GM21367 (cell line): ENCODE data around the gene HEXD.
"Not testable (repeated sequence)": the region's sequence is repeated elsewhere in the genome, so short reads cannot be mapped to it uniquely, and the experiment has no call there.

Source experiments
- ATAC-seq: cut with Tn5 transposase; IDR thresholded peaks from one replicate; pipeline ENCODE4 v1.9.1; 2021; ENCODE audit not compliant: unreplicated experiment

HEXD gene

DNA sequence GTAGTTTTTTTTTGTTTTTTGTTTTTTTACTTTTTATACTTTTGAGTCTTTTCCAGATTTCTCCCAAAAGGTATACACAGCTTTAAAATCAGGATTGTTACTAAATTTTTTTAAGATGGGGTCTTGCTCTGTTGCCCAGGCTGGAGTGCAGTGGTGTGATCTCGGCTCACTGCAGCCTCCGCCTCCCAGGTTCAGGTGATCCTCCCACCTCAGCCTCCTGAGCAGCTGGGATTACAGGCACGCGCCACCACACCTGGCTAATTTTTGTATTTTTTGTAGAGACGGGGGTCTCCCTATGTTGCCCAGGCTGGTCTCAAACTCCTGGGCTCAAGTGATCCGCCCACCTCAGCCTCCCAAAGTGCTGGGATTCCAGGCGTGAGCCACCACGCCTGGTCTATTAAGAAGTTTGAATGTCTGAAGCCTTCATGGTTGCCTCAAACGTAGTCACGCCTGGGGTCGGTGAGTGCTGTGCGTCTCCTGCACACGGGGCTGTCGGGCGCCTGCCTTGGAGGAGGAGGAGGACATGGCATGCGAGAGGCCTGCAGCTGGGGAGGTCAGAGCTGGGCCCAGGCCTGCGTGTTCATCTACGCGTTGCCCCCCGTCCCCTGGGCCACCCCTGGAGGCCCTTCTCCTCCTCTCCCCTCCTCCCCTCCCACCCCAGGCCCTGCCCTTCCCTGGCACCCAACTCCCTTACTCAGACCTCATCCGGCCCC, 35.8 kb upstream of the HEXD start:
- not testable (repeated sequence) for ATAC-seq

DNA sequence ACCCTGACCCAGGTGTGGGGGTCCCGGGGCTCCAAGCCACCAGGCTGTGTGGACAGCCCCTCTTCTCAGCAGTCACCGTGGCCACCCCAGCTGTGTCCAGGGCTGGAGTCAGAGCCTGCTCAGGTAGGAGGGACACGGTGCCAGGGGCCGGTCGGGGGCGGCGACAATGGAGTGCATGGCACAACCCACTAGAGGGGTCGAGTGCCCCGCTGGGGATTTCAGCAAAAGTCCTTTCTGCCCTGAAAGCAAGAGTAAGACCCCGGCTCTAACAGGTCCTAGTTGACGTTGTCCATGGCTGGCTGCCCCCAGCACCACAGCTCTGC, 35.3 kb upstream of the HEXD start:
- no peak for ATAC-seq

DNA sequence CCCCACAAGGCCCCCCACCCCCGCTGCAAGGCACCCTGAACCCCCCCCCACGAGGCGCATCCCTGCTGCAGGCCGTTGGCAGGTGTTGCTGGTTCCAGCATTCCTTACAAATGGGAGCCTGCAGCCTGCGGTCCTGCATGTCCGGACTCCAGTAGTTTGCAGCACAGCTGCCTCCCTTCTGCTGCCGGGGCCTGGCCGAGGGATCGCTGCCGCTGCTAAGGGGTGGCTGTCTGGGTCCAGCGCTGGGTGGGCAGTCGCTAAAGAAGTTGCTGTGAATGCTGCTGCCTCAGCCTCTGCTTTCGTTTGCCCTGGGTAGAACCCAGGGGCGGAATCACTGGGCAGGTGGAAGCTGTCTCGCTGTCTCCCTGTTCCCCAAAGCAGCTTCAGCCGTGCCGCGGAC, 34.7 kb upstream of the HEXD start:
- ATAC-seq, result no peak

DNA sequence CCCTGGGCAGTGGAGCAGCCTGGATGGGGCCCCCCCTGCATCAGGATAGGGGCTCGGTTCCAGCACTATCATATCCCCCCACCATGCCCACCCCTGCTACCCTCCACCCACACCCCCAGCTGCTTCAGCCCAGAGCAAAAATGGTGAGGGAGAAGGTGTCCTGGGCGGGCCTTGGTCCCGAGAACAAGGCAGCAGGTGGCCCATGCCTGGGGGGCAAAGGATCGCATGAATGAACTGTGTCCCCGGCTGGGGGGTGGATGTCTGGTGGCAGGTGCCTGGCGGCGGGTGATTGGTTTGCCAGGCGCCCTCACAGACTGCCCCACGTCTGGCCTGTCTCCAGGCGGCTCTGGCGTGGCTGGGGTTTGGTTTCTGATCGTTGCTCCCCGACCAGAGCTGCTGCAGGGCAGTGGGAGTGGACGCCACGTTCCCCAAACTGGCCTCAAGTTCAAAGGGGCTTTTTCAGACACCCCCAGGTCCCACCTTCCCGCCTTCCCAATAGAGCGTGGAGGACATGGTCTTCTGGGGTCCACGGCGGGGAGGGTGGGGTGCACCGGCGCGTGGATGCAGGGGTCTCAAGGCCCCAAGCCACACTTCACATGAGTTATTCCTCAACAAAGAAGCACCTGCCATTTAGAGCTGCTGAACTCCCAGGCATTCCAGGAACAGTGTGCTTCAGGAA, 34.0 kb upstream of the HEXD start:
- ATAC-seq, result no peak

DNA sequence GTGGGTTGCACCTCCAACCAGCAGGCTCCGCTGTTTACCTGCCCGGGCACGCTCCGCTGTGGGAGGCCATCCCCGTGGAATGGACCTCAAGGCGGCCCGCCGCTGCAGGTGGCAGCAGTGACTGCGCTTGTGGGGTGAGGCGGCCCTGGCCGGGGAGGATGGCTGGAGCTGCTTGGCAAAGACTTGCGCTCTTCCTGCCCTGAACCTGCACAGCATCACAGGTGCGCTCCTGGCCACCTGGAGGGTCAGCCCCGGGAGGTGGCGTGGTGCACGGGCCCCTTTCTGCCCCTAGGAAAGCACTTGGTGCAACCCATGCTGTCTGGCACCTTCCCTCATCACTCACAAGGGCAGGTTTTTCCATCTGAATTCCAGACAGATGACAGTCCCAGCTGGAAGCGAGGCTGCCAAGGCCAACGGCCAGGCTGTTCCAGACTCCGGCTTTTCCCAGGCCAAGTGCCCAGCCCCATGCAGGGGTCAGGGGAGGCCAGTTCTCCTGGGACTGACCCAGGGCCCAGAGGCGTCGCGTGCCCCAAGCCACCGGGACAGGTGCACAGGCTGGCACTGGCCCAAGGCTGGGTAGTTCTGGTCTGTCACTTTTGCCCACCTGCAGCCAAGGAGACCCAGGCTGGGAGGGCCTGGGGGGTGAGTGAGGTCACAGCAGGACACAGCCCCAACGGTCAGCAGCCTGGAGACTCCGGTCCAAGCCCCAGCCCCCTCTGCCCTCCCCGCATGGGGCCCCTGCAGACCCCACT, 33.2 kb upstream of the HEXD start:
- no peak for ATAC-seq

DNA sequence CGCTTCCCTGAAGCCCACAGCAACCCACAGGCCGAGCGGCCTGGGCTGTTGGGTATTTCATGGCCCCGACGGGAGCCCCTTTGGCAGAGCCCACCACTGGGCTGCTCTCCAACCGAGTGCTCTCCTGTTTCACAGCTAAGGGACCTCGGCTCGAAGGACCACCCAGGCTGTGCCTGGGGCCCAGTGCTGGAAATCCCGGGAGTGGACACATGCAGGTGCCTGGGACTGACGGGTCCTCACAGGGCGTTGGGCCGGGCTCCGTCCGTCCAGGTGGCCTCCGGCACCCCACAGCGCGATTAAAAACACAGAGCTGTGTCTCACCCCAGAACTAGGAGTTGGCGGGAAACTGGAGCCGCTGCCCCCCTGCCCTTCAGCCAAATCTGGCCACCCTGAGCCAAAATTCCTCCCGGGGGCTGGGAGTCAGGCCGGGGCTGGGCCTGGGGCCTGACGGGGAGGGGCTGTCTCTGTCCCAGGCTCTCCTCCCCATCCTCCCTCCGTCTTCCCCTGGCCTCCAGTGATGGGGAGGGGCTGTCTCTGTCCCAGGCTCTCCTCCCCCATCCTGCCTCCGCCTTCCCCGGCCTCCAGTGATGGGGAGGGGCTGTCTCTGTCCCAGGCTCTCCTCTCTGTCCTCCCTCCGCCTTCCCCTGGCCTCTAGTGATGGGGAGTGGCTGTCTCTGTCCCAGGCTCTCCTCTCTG, 32.4 kb upstream of the HEXD start:
- no peak for ATAC-seq

DNA sequence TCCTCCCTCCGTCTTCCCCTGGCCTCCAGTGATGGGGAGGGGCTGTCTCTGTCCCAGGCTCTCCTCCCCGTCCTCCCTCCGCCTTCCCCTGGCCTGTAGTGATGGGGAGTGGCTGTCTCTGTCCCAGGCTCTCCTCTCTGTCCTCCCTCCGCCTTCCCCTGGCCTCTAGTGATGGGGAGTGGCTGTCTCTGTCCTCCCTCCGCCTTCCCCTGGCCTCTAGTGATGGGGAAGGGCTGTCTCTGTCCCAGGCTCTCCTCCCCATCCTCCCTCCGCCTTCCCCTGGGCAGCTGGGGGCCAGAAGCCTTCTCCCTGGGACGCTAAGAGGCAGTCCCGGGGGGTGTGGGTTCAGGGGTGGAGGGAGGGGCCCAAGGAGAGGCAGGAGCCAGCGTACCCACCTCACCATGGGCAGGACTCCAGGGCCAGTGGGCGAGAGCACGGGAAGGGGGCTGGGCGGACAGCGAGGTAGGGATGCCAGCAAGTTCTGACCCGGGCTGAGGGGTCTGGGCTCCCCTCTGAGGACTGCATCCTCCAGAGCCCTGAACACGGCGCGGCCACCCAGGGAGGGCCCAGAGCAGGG, 31.8 kb upstream of the HEXD start:
- ATAC-seq, result no peak

DNA sequence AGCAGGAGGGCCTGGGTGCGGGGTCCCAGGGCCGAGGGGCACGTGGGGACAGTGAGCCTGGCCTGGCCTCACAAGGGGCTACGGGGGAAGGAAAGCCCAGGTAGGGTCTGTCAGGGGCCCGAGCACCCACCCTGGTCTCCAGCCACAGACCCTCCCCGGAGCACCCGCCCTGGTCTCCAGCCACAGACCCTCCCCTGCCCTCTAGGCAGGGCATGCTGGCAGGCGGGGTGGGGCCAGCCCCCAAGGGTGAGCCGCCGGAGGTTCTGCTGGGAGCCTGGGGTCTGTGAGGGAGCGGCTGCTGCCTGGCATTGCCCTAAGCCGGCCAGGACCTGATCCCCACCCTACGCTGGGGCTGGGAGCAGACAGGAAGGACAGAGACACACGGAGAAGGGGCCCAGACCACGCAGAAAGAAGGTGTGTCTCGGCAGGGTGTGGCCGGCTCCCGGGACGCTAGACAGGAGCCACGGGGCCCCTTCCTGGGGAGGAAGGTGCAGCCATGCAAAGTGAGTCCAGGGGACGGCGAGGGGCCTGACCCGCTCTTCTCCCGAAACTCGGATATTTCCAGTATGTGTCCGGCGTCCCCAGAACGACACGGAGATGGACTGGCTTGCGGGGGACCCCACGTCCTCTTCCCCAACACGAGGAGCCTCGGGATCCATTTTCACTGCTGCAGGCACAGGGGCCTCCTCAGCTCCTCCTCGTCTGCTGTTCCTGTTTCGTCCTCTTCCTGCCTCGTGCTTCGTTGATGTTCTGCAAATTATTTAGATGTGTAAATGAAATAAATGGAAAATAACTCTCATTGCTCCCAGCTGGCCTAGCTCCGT, 31.1 kb upstream of the HEXD start:
- ATAC-seq, result no peak

DNA sequence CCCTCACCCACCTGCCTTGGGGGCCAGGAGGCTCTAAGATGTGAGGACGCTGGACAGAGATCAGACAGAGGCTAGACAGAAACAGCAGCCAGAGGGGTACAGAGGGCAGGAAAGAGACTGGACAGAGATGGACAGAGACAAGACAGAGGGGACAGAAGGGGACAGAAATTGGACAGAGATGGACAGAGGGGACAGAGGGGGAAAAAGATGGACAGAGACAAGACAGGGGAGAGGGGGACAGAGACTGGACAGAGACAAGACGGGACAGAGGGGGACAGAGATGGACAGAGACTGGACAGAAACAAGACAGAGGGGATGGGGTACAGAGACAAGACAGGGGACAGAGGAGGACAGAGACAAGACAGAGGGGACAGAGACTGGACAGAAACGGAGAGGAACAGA, 30.4 kb upstream of the HEXD start:
- no peak for ATAC-seq

DNA sequence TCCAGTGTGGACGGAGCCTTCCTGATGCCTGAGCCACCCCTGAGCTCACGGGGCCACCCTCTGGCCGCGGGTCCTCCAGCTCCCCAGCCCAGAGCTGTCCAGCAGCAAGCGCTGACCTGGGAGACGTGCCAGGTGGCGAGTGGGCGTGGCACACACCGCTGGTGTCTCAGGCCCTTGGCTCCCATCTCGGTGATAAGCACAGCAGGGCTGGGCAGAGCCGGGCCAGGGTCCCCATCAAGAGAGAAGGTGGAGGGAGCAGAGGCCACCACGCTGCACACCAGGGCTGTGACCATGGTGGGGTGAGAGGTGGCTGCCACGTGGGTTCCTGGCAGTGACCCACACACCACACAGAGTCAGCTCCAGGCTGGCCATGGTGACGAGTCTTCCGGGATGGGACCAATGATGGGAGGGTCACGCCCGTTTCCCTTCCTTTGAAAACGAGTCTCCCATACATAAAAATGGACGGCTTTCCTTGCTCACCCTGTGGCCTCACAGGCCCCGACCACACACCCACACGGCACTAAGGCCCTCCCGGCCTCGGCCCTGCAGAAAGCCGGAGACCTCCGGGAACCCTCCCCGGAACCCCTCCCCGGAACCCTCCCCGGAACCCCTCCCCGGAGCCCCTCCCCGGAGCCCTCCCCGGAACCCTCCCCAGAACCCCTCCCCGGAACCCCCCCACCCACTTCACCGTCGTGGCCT, 29.8 kb upstream of the HEXD start:
- ATAC-seq, result no peak

DNA sequence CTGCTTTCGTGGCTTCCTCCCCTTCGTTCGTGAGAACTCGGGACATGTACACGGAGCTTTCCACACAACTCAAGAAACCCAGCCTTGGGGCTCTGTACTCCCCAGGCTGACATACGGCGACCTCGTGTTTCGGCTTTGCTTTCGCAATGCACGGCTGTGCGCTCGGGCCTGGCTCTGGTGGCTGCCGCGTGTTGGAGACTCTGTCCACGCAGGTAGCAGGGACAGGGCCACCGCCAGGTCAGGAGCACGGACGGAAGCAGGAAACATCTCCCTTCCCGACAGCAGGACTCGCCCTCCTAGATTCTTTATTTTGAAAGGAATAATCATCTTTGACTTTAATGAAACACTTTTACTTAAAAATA, 29.2 kb upstream of the HEXD start:
- ATAC-seq, result no peak

DNA sequence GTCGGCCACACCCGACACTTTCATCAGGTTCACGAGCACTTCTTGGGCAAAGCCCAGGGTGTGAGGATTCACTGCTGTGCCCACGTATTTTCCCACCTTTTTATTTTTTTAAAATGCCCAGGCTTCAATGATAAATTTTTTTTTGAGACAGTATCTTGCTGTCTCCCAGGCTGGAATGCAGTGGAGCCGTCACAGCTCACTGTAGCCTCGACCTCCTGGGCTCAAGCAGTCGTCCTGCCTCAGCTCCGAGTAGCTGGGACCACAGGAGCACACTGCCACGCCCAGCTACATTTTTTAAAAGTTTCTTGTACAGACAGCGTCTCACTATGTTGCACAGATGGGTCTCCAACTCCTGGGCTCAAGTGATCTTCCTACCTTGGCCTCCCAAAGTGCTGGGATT, 28.8 kb upstream of the HEXD start:
- ATAC-seq, result no peak

DNA sequence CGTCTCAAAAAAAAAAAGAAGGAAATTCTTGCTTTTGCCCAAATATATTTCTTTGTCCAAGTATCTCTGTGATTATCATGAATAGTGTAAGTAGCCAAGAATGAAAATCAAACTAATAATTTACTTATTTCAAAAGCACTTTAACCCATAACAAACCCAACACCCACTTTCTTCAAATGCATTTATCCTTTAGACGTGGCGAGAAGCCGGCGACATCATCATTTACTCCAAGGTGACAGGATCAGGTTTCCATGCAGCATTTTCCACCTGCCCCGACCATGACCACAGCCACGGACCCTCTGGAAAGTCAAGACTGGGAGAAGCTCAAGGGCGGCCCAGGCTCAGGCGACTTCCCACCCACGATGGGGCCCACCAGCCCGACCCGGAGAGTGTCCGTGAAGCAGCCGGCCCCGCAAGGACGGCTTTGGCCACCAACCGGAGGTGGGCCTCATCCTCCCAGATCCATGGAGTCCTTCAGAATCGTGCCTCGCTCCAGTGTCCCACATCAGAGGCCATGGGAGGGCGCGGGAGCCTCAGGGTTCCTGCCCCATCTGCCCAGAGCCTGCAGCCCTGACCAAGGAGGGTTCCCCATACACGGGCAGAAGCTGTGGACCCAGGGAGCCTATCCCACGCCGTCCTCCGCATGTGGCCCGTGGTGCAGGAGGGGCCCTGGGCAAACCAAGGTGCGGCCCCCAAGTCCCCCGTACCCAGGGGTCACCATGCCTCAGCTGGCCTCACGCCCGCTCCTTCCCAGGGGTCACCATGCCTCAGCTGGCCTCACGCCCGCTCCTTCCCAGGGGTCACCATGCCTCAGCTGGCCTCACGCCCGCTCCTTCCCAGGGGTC, 27.9 kb upstream of the HEXD start:
- no peak for ATAC-seq

DNA sequence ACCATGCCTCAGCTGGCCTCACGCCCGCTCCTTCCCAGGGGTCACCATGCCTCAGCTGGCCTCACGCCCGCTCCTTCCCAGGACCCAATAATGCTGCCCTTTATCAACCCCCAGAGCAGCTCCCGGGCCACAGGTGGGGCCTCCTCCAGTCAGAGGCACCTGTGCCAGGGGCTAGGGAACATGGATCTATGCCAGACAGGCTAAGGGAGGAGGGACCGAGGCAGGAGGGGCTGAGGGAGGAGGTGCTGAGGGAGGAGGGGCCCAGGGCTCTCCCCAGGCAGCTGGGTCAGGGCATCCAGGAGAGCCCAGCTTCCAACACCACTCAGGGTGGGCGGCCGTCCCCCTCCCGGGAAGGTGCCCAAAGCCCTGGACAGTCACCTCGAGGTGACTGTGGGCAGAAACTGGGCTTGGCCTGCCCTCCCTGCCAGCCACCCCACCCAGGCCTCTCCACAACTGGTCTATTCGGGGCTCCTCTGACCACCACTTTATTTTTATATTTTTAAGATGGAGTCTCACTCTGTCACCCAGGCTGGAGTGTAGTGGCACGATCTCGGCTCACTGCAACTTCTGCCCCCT, 27.2 kb upstream of the HEXD start:
- no peak for ATAC-seq

DNA sequence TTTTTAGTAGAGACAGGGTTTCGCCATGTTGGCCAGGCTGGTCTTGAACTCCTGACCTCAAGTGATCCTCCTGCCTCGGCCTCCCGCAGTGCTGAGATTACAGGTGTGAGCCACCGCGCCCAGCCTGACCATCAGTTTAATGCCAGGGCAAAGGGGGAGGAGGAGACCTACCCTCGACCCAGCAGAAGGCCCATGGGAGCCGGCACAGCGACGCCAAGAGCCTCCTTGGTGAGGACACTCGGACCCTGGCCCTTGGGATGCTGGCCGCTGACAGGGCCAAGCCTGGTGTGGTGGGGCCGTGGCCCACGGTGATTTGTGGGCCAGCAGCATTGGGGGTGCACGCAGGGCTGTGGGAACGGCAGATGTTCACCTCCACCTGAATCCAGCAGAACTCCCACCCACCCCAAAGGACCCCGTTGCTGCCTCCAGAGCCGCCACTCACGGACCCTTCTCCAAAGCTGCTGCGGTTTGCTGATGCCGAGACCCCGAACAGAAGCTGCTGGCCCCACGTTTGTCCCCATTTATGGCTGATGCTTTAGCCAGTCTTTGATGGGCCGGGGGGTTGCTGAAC, 26.6 kb upstream of the HEXD start:
- ATAC-seq, result no peak

DNA sequence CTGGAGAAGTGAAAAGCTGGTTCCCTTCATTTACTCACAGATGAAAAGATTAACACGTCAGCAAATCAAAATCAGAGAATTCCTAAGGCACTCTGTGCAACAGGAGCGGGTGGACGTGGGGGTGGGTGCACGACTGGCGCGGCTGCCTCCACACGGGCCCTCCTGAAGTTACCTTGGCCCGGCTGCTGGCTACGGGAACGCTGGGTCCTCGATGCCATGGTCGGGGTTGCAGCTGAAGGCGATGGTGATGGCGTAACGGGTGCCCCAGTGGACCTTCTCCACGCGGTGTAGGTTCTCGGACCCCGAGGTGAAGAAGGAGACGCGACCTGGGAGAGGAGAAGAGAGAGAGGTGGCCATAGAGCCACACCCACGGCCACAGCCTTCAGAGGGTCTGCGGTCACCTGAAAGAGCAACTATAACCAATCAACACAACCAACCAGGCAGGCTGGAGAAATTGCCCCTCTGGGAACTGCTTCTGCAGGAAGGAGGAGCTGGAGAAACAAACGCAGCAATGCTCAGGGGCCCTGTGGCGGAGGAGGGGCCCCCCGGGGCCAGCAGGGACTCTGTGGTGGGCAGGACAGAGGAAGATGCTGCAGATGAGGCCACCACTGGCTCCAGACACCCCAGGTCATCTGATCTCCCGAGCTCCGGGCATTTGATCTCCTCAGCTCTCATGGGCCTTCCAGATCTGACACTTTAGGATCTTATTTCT, 25.8 kb upstream of the HEXD start:
- no peak for ATAC-seq

DNA sequence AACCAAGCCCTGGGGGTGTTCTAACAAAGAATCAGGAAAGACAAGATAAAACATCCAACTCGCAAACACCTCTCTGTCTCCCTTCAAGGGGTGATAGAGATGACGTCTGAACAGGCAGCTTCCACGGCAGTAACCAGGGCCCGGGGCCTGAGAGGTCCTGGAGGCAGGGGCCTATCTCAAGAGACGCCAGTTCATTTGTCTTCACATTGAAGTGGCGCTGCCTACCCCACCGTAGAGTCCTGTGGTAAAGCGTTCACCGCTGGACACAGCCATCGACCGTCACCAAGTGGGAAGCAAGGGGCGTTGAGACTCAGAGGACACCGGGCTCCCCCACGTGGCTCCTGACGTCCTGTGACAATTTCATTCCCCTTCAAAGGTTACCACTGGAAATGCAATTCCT, 25.2 kb upstream of the HEXD start:
- ATAC-seq, result no peak

DNA sequence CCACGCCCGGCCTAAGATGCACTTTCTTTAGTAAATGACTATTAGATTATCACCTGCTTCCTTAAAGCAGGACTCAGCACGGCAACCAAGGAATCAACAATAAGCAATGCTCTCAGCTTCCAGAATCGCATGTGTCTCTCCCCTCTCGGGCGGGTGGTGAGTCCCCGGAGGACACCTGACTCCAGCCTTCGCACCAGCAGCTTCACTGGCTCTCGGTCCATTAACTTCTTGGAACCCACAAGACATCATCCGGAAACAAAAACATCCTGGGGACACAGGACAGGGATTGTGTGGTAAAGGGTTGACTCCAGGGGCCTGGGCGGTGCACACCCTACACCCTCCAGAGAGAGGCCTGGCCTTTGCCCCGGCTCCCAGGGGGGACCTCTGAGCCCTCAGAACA, 23.9 kb upstream of the HEXD start:
- no peak for ATAC-seq
